Measurements from ENCODE around the gene IL1RL1.
"Not testable (repeated sequence)": the region's sequence is repeated elsewhere in the genome, so short reads cannot be mapped to it uniquely, and the experiment has no call there.

The IL1RL1 gene

GRCh38 chr2:102294802-102295489 is 16.4 kb upstream of the IL1RL1 start:
- DNase-seq (ENCODE audit: low spot score): peak; percentile 50

- DNase-seq (ENCODE audit: low spot score): no peak
These were observed 15.8 kb upstream of the IL1RL1 start for GRCh38 chr2:102295566-102295965.

- no peak for DNase-seq (ENCODE audit: low spot score)
These were observed 14.9 kb upstream of the IL1RL1 start for GRCh38 chr2:102296449-102296848.

- DNase-seq (ENCODE audit: low spot score): no peak
These were observed 13.5 kb upstream of the IL1RL1 start for GRCh38 chr2:102297891-102298290.

GRCh38 chr2:102301867-102302362 is 9.4 kb upstream of the IL1RL1 start:
- DNase-seq (ENCODE audit: low spot score): peak; percentile 48

- no peak for DNase-seq (ENCODE audit: low spot score)
These were observed 8.9 kb upstream of the IL1RL1 start for GRCh38 chr2:102302458-102302857.

GRCh38 chr2:102303589-102303988 is 7.8 kb upstream of the IL1RL1 start:
- DNase-seq (ENCODE audit: low spot score): no peak

- DNase-seq (ENCODE audit: low spot score): no peak
These were observed 7.1 kb upstream of the IL1RL1 start for GRCh38 chr2:102304268-102304667.

GRCh38 chr2:102304711-102305611 is 6.4 kb upstream of the IL1RL1 start:
- DNase-seq (ENCODE audit: low spot score): no peak

- DNase-seq (ENCODE audit: low spot score): no peak
These were observed 5.2 kb upstream of the IL1RL1 start for GRCh38 chr2:102306125-102306524.

- peak; percentile 79 for DNase-seq (ENCODE audit: low spot score)
These were observed 1.7 kb downstream of the IL1RL1 start for GRCh38 chr2:102313025-102313424.

GRCh38 chr2:102313471-102313870 is 2.1 kb downstream of the IL1RL1 start:
- no peak for DNase-seq (ENCODE audit: low spot score)

GRCh38 chr2:102313950-102314349 is 2.6 kb downstream of the IL1RL1 start:
- DNase-seq (ENCODE audit: low spot score): no peak

- DNase-seq (ENCODE audit: low spot score): no peak
These were observed 4.6 kb downstream of the IL1RL1 start for GRCh38 chr2:102315921-102316320.

GRCh38 chr2:102317715-102318114 is 6.4 kb downstream of the IL1RL1 start:
- peak; percentile 34 for DNase-seq (ENCODE audit: low spot score)

GRCh38 chr2:102318437-102318836 is 7.1 kb downstream of the IL1RL1 start:
- DNase-seq (ENCODE audit: low spot score): no peak

GRCh38 chr2:102321941-102322719 is 10.8 kb downstream of the IL1RL1 start:
- DNase-seq (ENCODE audit: low spot score): no peak

- not testable (repeated sequence) for DNase-seq (ENCODE audit: low spot score)
These were observed 13.6 kb downstream of the IL1RL1 start for GRCh38 chr2:102324914-102325313.

- DNase-seq (ENCODE audit: low spot score): no peak
These were observed 20.1 kb downstream of the IL1RL1 start for GRCh38 chr2:102331311-102331980.

GRCh38 chr2:102334486-102334885 is 23.1 kb downstream of the IL1RL1 start:
- DNase-seq (ENCODE audit: low spot score): no peak

- no peak for DNase-seq (ENCODE audit: low spot score)
These were observed 24.6 kb downstream of the IL1RL1 start for GRCh38 chr2:102335871-102336366.

All from kidney tubule cell (primary cell).